ENCODE measurements around the gene MRTFA. TPM values are rescaled to one million over a fixed set of nuclear protein-coding genes. Genes with fewer than 3 reads are reported as not detected.

Gene MRTFA
- polyA plus RNA-seq, 2 of the 4 experiments (the other 2 are of a cell fraction), result 6.8 to 48.3 TPM

DNA sequence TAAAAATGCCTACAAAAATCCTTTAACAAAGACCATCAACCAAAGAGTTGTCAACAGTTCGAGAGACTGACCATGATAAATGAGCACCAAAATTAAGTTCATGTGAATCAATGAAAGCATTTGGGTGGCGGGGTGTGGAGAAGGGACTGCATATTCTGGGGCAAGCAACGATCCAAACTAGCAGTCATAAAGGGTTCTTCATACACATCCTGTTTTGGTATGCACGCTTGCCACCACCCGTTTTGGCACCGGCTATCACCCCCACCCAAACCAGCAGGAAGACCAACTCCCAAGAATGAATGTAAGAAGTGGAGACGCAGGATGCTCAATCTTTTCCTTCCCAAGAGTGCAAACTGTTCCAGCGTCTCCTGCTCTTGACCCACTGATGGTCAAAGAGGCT lies 185.3 kb downstream of the MRTFA start (continued):
- TF ChIP-seq ZC3H11A (IDR thresholded peaks at IDR 0.05) (no peak), SREBF2 (IDR thresholded peaks at IDR 0.05) (no peak)

DNA sequence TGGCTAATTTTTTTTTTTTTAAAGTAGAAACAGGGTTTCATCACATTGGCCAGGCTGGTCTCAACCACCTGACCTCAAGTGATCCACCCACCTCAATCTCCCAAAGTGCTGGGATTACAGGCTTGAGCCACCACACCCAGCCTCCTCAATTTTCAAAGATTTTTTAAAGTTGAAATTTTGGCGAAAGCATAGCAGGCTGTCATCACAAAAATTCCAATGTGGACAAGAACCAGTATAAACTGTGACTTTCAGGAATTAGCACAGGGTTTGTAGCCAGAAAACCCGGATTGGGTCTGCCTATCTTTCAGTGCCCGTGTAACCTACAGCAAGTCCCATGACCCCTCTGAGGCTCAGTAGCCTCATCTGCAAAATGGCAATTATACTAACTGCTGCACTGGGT lies 185.9 kb downstream of the MRTFA start:
- no peak for FAIRE-seq
- no peak overlapping the region for H3K4me3 ChIP-seq
- no peaks in the 10 kb centered on the region for H3K9me3 ChIP-seq
- ATAC-seq, result no peak
- WGBS (ENCODE audit: missing lambda C conversion rate), result 91% methylated on average over 3 of the region's 3 CpGs
- H3K4me2 ChIP-seq, result no peak overlapping the region
- TF ChIP-seq, protein P1, sequence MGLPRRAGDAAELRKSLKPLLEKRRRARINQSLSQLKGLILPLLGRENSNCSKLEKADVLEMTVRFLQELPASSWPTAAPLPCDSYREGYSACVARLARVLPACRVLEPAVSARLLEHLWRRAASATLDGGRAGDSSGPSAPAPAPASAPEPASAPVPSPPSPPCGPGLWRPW (IDR thresholded peaks at IDR 0.05), result no peak
- no peak for TF ChIP-seq MAFK (IDR thresholded peaks at IDR 0.05; ENCODE audit: partially characterized antibody)
- TF ChIP-seq, protein P2, sequence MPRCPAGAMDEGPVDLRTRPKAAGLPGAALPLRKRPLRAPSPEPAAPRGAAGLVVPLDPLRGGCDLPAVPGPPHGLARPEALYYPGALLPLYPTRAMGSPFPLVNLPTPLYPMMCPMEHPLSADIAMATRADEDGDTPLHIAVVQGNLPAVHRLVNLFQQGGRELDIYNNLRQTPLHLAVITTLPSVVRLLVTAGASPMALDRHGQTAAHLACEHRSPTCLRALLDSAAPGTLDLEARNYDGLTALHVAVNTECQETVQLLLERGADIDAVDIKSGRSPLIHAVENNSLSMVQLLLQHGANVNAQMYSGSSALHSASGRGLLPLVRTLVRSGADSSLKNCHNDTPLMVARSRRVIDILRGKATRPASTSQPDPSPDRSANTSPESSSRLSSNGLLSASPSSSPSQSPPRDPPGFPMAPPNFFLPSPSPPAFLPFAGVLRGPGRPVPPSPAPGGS (IDR thresholded peaks at IDR 0.05), result no peak
- TF ChIP-seq CHD2 (IDR thresholded peaks at IDR 0.05; ENCODE audit: low read length, partially characterized antibody), result no peak
- TF ChIP-seq KDM1A (IDR thresholded peaks at IDR 0.05; ENCODE audit: low read depth), result no peak
- no peak for TF ChIP-seq JUN (IDR thresholded peaks at IDR 0.05)
- TF ChIP-seq MYC (IDR thresholded peaks at IDR 0.05; ENCODE audit: borderline replicate concordance, low read length), result no peak
- TF ChIP-seq ESRRA (IDR thresholded peaks at IDR 0.05; ENCODE audit: borderline replicate concordance, low read length), result no peak
- no peak for TF ChIP-seq RARB (CRISPR knock-in tag; IDR thresholded peaks at IDR 0.05)
- TF ChIP-seq NFE2L2 (conservative IDR thresholded peaks at IDR 0.05; ENCODE audit: low read length), result no peak
- TF ChIP-seq, protein P3, sequence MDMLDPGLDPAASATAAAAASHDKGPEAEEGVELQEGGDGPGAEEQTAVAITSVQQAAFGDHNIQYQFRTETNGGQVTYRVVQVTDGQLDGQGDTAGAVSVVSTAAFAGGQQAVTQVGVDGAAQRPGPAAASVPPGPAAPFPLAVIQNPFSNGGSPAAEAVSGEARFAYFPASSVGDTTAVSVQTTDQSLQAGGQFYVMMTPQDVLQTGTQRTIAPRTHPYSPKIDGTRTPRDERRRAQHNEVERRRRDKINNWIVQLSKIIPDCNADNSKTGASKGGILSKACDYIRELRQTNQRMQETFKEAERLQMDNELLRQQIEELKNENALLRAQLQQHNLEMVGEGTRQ (IDR thresholded peaks at IDR 0.05), result no peak
- TF ChIP-seq, protein P4, sequence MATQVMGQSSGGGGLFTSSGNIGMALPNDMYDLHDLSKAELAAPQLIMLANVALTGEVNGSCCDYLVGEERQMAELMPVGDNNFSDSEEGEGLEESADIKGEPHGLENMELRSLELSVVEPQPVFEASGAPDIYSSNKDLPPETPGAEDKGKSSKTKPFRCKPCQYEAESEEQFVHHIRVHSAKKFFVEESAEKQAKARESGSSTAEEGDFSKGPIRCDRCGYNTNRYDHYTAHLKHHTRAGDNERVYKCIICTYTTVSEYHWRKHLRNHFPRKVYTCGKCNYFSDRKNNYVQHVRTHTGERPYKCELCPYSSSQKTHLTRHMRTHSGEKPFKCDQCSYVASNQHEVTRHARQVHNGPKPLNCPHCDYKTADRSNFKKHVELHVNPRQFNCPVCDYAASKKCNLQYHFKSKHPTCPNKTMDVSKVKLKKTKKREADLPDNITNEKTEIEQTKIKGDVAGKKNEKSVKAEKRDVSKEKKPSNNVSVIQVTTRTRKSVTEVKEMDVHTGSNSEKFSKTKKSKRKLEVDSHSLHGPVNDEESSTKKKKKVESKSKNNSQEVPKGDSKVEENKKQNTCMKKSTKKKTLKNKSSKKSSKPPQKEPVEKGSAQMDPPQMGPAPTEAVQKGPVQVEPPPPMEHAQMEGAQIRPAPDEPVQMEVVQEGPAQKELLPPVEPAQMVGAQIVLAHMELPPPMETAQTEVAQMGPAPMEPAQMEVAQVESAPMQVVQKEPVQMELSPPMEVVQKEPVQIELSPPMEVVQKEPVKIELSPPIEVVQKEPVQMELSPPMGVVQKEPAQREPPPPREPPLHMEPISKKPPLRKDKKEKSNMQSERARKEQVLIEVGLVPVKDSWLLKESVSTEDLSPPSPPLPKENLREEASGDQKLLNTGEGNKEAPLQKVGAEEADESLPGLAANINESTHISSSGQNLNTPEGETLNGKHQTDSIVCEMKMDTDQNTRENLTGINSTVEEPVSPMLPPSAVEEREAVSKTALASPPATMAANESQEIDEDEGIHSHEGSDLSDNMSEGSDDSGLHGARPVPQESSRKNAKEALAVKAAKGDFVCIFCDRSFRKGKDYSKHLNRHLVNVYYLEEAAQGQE (IDR thresholded peaks at IDR 0.05), result no peak
- TF ChIP-seq HOXA7 (CRISPR knock-in tag; IDR thresholded peaks at IDR 0.05), result no peak
- no peak for TF ChIP-seq JUNB (IDR thresholded peaks at IDR 0.05)
- TF ChIP-seq RCOR1 (IDR thresholded peaks at IDR 0.05; ENCODE audit: low read depth, low read length), result no peak
- no peak for TF ChIP-seq MAZ (IDR thresholded peaks at IDR 0.05; ENCODE audit: borderline replicate concordance, low read depth, low read length)
- POLR2A ChIA-PET, result no interaction called here
- CTCF ChIA-PET, result interaction anchor here (1.0 to 1.6 kb wide), 2 partner anchors 11 to 14 kb away, joined by 3 to 5 read pairs; no protein-coding TSS in a partner anchor
- peaks cover 52% of the 10 kb centered on the region for H3K4me1 ChIP-seq
- no peak overlapping the region for H3K27ac ChIP-seq
- no peak for DNase-seq (ENCODE audit: low read depth in 1 of 2, low spot score in 1 of 2)

DNA sequence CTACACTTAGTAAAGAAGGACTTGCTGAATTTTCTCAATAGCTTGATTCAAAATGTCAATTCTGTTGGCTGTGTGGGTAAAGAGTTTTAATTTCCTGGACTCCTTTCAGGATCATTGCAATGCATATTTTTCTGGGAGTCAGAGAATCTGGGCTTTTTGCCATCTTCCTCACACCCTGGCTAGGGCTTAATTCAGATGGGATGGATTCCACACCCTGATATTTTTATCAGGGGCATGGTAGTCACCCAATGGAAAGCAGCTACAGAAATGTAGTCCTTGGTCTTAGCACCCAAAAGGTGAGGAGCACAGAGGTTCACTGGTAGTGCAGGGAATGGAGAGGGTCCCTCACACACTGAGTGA lies 186.9 kb downstream of the MRTFA start:
- H3K4me3 ChIP-seq, result no peak overlapping the region
- peak overlapping the region in 1 of 2 experiments; percentile 22; a peak in 1 of 6 replicates for H3K27ac ChIP-seq
- peaks cover 48% of the 10 kb centered on the region for H3K4me1 ChIP-seq
- ATAC-seq, result no peak
- H3K4me2 ChIP-seq, result peak overlapping the region; percentile 39; the same call in 2 of the 3 replicates
- H3K9me3 ChIP-seq, result peaks cover 3% of the 10 kb centered on the region; the same call in 1 of the 3 replicates
- CTCF ChIA-PET, result interaction anchor here (0.6 to 1.7 kb wide), 5 partner anchors 10 to 201 kb away, joined by 3 to 5 read pairs (median 4); no protein-coding TSS in a partner anchor
- FAIRE-seq, result no peak
- POLR2A ChIA-PET, result interaction anchor here (0.9 kb wide), 1 partner anchor 49 kb away, joined by 7 read pairs; no protein-coding TSS in a partner anchor
- DNase-seq (ENCODE audit: low read depth in 1 of 2, low spot score in 1 of 2), result no peak
- TF ChIP-seq FOSL2 (IDR thresholded peaks at IDR 0.05) (no peak), FOSL2 (CRISPR knock-in tag; IDR thresholded peaks at IDR 0.05) (no peak), MAZ (IDR thresholded peaks at IDR 0.05; ENCODE audit: borderline replicate concordance, low read depth, low read length) (no peak), EHF (CRISPR knock-in tag; IDR thresholded peaks at IDR 0.05) (no peak), NPAS2 (CRISPR knock-in tag; IDR thresholded peaks at IDR 0.05; ENCODE audit: borderline replicate concordance) (no peak), SMC3 (IDR thresholded peaks at IDR 0.05) (no peak), CHD2 (IDR thresholded peaks at IDR 0.05; ENCODE audit: low read length, partially characterized antibody) (no peak), HOXB5 (CRISPR knock-in tag; IDR thresholded peaks at IDR 0.05) (no peak), JUNB (IDR thresholded peaks at IDR 0.05) (no peak), RCOR1 (IDR thresholded peaks at IDR 0.05; ENCODE audit: low read depth, low read length) (no peak), ZFP36 (IDR thresholded peaks at IDR 0.05; ENCODE audit: borderline replicate concordance, partially characterized antibody) (no peak), HOXB13 (CRISPR knock-in tag; IDR thresholded peaks at IDR 0.05; ENCODE audit: low read depth) (no peak), HOXA7 (CRISPR knock-in tag; IDR thresholded peaks at IDR 0.05) (no peak), EP300 (IDR thresholded peaks at IDR 0.05) (no peak)
- TF ChIP-seq, protein P5, sequence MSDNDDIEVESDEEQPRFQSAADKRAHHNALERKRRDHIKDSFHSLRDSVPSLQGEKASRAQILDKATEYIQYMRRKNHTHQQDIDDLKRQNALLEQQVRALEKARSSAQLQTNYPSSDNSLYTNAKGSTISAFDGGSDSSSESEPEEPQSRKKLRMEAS (IDR thresholded peaks at IDR 0.05), result no peak
- TF ChIP-seq, protein P6, sequence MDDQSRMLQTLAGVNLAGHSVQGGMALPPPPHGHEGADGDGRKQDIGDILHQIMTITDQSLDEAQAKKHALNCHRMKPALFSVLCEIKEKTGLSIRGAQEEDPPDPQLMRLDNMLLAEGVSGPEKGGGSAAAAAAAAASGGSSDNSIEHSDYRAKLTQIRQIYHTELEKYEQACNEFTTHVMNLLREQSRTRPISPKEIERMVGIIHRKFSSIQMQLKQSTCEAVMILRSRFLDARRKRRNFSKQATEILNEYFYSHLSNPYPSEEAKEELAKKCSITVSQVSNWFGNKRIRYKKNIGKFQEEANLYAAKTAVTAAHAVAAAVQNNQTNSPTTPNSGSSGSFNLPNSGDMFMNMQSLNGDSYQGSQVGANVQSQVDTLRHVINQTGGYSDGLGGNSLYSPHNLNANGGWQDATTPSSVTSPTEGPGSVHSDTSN (IDR thresholded peaks at IDR 0.05), result no peak
- TF ChIP-seq, protein P7, sequence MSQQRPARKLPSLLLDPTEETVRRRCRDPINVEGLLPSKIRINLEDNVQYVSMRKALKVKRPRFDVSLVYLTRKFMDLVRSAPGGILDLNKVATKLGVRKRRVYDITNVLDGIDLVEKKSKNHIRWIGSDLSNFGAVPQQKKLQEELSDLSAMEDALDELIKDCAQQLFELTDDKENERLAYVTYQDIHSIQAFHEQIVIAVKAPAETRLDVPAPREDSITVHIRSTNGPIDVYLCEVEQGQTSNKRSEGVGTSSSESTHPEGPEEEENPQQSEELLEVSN (IDR thresholded peaks at IDR 0.05; ENCODE audit: borderline replicate concordance, low read depth), result no peak

Data from A549 (cell line).